ENCODE measurements around the gene FAM210B.
"Not testable (repeated sequence)": the region's sequence is repeated elsewhere in the genome, so short reads cannot be mapped to it uniquely, and the experiment has no call there.

Gene FAM210B

DNA sequence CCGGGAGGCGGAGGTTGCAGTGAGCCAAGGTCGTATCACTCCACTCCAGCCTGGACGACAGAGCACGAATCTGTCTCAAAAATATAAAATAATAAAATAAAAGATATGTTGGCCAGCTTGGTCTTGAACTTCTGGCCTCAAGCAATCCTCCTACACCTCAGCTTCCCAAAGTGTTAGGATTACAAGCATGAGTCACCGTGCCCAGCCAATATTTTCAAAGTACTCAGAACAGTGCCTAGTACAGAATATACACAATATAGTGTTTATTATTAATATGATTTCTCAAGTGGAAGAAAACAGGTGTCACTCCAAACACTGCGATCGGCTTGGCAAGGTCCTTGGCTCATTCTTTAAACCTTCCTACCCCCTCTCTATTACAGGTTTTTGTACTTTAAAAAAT, 3.1 kb downstream of the FAM210B start:
- no peak for DNase-seq

DNA sequence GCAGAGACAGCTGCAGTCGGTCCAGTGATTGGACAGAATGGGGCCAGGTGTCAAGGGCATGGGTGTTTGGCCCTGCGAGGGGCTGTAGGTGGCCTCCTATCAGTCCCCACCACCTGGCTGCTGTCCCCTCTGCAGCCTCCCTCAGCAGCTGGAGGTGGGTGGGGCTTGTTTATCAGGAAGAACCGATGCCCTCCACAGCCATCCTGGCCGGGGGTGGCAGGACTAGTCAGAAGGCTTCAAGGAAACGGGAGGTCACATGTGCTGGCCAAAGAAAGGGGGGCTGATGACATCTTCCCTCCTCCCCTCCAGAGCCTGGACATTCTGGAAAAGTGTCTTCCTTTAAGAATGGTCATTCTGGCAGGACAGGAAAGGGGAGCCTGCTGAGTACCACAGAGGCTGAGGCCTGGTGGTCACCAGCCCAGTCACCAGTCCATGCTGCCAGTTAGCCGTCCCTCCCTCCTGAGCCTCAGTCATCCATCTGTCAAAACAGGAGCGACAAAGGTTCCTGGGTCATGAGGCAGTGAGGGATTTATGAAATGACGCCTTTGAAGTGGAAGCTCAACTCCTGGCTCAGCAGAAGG, 4.1 kb downstream of the FAM210B start:
- no peak for DNase-seq

DNA sequence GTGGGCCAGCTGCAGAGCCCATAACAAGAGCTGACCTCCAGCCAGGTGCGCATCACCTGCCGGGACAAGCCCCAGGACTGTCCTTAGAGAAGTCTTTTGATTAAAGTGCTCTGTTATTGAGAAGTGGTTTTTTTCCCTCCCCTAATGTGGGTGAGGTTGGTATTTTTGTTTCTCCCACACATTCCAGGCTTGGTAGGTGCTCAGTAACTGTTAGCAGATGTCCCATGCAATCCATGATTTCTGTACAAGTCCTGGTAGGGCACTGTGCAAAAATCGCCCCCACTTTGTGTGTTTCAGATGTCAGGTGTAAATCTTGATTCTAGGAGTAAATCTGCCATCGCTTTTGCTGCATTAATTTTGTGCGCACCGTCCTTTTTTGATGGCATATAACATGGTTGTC, 4.7 kb downstream of the FAM210B start:
- DNase-seq, result no peak

DNA sequence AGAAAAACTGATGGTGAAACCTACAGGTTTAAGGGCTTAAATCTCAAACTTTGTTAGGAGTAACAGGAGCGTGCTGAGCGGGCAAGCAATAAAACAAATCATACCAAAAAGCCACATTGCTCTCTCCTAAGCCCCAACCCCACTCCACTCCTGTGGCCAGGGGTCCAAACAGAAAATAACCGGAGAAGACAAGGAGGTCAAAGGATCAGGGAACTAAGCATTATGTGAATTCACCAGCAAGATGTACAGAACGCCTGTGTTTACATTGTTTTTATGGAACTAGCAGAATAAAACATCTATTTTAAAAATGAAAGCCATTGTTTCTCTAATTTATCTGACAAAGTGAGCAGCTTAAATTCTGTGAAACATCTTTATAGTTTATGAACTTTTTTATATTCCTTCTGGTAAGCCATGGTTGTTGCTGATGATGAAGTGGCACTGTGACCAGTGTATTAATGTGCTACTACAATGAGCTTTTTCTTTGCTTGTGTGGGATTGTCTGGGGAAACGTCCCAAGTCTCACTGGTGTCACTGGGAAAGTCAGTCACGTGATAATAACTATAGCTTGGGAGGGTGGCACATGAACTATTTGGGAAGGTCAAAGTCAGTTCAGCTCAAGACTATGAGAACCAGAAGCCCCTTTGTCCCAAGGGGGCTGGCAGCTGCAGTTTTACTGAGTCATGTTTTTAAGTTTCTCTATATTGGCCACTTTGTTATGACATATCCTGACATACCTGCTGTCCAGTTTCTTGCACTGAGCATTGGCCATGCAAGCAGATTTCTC, 9.8 kb downstream of the FAM210B start:
- DNase-seq, result no peak

DNA sequence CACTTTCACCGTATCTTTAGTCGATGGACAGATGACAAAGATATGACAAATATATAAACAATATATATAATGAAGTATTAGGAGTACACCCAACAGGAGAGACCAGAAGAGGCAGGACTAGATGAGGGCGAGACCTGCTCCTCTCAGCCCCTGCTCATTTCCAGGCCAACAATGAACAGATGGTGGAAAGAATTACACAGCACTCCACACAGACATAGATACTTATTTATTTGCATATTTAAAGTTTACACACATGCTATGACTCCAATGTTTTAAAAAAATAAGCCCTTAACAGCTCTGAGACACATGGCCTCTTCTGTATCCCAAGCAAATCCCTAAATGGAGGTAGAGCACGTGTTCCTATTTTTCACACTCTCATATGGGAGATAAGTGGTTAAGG, 10.4 kb downstream of the FAM210B start:
- DNase-seq, result no peak

DNA sequence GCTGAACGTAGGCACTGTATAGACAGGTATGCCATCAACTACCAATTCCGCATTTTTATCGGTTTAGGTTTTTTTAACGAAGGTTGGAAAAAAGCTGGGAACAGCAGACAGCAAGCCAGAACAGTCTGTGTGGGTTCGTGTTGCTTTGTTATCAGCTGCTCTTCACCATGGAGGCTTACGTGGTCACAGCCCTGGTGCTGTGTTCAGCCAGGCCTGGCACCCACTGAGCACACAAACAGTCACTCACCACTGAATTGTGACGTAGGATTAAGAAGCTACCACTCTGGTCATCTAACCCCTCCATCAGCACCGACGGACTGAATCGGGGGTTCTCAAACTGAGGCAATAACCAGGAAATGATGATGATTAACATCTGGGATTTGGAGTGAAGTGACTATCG, 13.2 kb downstream of the FAM210B start:
- DNase-seq, result no peak

DNA sequence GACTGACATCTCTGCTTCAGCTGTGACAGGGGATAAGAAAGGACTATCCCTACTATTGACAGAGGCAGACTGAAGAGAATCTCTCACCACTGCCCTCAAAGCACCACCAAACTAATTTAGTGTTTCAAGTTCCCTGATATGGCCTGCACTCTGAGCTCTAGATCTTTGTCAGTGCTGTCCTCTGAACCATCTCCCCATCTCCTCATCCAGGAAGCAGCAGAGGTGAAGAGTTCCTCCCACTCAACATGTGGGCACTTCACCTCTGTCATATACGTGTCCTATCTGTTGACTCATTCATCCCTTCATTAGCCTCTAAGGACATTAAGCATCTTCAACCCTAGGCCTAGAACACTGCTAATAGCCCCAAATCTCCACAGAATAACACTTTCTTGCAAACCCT, 14.1 kb downstream of the FAM210B start:
- no peak for DNase-seq

DNA sequence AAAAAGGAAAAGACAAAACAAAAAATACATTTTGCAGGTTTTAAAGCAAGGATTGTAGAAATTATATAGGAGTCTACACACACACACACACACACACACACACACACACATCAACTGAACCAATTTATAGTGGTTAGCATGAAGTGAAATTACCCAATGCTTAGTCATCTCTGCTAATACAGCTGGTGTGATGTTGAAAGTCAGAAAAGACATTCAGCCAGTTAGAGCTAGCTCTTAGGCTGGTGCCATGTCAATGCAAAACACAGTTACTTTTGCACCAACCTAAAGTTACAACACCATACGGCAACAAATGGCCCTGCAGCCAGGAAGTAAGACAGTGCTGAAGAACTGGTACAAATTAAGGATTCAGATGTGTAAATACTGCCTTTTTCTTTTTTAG, 15.2 kb downstream of the FAM210B start:
- DNase-seq, result no peak

DNA sequence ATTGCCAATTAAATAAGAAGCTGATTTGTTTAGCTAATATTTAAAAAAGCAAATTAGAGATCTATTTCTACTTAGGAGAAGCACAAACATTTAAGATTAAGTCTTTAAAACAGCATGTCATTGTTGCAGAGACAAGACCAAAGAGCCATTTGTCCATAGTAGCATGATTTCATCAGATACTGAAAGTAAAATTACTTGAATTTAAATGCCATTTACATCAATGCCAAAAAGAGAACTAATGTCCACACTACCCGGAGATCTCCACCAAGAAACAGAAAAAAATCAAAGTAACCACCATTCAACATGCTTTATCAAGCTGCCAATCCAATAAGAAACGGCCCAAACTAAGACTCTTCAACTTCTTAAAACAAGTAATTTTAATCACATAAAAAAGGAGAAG, 17.6 kb downstream of the FAM210B start:
- no peak for DNase-seq

DNA sequence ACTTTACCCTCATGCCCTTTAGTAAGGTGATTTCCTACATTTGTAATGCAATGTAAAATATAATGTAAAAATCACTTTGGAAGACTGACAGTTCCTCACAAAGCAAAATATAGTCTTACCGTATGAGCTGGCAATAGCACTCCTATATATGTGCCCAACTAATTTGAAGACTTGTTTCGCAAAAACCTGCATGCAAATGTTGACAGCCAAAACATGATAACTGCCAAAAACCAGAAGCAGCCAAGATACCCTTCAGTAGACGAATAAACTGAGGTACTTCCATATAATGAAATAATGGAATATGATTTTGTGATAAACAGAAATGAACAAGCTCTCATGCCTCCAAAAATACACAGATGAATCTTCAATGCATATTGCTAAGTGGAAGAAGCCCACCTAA, 19.6 kb downstream of the FAM210B start:
- no peak for DNase-seq

DNA sequence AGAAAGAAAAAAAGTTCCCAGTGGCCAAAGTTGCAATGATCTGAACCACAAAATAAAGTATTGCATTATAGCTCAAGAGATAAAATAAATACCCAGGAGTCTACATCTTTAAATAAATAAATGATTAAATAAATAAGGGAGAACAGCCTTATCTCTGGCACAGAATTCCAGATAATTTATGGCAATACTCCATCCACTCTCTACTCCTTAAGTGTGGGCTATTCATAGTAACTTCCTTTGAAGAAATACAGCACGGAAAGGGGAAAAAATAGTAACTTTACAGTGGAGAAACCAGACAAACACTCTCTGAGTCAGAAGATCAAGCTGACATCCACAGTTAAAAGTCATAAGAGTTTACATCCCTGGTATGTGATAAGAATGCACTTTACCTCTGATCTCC, 21.6 kb downstream of the FAM210B start:
- no peak for DNase-seq

DNA sequence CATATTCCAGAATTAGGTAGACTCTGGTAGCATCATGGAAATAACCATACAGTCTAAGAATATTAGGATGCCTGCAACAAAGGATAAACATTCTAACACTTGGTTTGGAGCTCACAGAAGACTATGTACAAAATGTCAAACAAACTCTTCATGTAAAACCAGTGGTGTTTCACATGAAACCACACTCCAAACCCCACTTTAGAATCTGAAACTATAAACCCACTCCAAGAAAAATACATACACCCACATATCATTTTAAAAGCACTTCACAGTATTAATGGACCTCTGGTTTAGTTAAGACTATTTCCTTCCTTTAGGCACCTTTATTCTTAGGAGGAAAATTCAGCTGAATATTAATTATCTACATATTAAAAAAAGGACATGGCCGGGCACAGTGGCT, 22.7 kb downstream of the FAM210B start:
- DNase-seq, result no peak

DNA sequence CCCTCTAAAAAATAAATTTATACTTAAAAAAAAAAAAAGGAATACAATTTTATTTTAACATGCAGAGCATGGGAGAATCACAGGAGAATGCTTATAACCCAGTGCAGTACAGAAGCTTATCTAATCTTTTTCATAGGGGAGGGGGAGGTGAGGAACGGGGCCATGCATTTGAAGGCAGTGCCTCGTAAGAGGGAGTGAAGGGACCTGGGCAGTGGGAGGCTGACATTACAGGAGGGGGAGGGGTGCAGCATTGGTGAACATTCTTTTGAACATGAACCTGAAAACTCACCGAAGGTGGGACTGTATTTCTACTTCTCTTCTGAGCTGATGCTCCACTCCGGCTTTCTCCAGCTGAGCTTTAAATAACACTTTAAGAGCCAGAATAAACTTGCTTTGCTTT, 23.9 kb downstream of the FAM210B start:
- no peak for DNase-seq

DNA sequence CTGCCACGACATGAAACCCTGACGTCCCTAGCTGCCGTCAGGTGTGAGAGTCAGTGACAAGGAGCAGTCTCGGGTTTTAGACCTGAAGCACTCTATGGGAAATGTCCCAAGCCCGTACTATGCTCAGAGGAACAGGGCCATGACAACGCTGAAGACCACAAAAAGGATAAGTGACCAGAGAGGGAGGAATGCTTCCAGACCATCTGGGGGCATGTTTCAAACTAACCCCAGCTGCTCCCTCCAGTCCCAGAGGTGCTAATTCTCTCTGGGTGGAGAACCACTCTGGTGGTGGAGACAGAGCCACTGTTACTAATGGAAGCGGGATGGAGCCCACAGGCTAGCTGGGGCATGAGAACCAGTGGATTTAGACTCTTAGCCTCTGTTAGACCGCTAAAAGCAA, 24.6 kb downstream of the FAM210B start:
- no peak for DNase-seq

DNA sequence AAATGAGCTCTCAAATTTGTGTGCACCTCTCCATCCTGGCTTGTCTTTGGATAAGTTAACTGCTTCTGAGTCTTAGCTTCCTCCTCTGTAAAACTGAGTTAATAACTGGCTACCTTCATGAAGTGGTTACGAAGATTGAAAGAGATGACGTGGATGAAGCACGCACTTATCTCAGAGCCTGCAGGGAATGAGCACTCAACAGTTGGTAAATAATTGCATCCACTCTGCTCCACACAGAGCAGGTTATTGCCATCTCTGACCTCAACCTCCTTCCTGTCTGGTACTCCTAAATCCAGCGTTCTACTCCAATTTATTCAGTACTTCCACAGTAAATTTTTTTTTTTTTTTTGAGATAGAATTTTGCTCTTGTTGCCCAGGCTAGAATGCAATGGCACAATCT, 26.4 kb downstream of the FAM210B start:
- DNase-seq, result no peak

DNA sequence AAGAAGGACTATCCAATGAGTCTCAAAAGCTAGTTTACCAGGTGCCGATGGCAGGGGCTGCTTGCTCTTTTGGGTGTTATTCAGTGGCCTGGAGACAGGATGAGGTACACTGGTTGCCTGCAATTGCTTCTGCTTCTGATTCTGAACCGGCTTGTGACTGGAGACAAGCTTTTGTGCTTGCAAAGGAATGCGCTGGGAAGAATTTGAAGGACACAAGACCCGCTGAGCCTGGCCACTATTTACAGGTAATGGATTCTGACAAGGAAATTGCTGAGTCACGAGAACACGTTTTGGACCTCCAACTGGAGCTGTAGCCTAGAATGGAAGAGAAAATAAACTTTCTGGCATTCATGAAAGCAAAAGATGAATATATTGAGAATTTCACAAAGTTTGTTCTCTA, 27.4 kb downstream of the FAM210B start:
- DNase-seq, result no peak

DNA sequence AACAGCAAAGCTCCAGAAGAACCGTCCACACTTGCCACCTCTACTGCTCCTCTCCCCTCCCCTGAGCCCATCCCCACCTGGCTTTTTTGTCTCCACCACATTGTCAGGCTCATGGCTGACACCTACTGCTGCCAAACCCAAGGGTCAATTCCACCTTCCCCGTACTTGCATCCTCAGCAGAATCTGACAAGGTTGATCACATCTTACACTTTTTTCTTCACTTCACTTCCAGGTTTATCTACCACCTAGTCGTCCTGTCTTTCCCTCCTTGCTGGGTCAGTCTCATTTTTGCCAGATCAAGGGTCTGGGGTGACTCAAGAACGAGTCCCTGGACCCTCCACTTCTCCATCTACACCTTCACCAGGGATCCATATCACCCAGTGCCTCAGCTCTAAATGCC, 30.1 kb downstream of the FAM210B start:
- no peak for DNase-seq

DNA sequence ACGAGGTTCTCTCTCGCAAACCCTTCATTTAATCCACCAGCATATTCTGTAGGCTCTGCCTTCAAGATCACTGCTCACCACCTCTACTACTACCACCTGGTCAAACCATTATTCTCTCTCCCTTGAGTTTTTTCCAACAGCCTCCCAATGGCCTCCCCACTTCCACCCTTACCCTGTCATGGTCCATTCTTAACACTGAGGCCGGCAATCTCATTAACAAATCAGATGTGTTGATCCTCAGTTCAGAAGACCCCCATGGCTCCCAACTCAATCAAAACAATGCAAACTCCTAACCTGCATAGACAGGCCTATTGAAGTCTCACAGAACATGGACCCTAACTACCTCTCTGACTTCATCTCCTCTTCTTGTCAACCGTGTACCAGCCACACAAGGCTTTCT, 31.0 kb downstream of the FAM210B start:
- no peak for DNase-seq

DNA sequence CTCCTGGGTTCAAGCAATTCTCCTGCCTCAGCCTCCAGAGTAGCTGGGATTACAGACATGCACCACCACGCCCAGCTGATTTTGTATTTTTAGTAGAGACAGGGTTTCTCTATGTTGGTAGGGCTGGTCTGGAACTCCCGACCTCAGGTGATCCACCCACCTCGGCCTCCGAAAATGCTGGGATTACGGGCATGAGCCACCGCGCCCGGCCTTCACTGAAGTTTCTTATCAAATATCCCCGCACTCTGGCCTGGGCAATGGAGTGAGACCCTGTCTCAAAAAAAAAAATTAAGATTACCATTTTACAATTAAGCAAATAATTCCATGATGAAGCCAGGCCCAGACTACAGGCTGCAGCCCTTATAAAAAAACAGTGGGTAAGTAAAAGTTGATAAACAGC, 31.6 kb downstream of the FAM210B start:
- DNase-seq, result not testable (repeated sequence)

DNA sequence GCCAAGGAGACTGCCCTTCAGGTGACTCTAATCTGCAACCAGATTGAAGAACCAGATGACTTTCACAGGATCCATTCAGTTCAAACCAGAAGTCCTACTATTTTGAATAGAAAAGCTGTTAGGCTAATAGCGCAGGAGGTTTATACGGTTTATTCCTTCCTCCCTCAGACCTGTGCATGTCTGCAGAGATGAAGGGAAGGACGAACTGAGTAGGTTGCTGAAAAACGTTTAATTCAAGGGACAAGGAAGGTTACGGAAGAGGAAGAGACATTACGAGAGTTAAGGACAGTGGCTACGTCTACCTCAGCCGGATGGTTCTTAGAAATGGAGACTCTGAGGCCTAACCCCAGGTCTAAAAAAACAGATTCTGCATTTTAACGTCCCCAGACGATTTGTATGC, 32.3 kb downstream of the FAM210B start:
- DNase-seq, result no peak

DNA sequence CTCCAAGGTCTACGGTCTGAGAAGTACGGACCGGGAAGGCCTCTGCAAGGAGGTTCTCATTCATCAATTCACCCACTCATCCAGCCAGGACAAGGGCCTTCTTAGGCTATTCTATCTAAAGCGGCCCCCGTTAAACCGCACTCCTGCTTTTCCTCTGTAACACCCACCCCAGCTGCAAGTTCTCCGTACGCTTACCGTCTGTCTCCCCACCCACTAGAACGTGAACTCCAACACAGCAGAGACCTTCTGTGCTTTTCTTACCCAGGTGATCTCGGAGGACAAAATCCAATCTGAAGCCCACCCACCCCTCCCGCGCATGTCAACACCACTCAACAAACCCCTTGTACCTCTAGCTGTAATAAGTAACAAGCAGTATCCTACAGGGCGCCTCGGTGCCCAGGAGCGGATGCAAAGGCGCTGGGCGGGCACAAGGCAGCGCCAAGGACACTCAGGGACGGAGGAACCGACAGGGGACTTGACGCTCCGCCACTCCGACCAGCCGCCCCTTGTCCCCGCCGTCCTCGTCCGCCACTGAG, 32.9 kb downstream of the FAM210B start:
- DNase-seq, result no peak

DNA sequence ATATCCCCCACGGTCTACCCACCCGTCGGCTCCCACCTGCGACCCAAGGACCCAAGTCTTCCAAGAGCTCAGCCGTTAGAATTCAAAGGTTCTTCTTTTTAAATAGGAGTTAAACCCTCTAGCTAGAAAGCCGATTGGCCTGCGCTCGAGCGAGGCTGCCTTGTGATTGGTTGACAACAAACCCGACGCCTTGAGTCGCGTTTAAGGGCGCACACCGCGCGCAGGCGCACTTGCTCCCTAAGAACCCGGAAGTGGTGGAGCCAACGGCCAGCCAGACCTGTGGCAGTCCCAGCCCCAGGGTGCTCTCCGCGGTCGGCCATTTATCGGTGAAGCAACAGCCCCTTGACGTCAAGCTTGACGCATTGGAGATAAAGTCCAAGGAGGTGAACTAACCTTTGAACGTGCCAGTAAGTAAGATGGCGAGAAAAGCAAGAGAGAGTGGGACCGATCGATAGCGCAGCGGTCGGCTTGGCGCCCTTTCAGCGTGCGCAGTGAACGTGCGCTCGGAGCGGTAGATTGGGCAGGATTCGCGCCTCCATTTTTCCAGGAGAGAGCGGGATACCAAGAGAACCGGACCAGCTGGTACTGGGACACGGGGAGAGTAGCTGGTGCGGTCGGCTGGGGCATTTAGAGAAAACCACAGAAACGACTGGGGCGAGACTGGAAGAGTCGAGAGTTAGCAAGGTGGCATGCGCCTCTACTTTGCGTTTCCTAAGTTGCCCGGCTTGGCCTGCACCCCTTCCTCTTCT, 33.5 kb downstream of the FAM210B start, which contains the start of the genes AURKA and CSTF1:
Gene AURKA, minus strand, starts transcription at position 84 of the 749 bp plus-strand sequence. CDS start 4,018 bp downstream, outside the sequence.
Gene CSTF1, plus strand, starts transcription at position 514 of the 749 bp plus-strand sequence. CDS start 2,908 bp downstream, outside the sequence.
- DNase-seq, result peak; percentile 97 to 99 (median 98)

DNA sequence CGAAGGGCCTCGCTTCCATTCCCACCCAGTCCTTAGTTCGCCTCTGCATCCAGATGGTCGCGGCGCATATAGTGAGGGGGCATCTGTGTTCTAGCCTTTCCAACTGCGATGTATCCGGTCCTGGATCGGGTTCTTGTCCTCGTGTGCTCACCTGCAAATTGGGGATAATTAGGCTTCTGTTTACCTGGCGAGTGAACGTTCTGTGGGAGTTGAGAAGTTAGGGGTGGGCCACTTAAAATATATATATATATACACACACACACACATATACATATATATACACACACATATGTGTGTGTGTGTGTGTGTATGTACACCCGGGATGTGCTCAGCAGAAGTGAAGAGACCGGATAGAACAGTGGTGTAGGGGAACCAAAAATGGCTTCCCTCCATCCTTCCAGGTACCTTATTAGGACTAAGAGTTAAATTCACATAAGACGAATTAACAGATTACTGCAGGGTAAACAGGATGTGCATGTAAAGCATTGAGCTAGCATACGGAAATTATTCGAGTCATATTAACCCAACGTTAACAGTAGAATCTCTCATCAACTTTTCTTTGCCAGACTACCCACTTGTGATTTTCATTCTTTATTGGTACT, 34.2 kb downstream of the FAM210B start:
- no peak for DNase-seq
